AG10803 (cell line): Measurements from ENCODE around the gene UBD.

Experiments
- DNase-seq: peaks from one replicate; pipeline ENCODE4 v3.0.0; 2010; ENCODE audit warnings: low read depth
- H3K4me3 ChIP-seq: 2 replicates; pipeline ENCODE4 v1.5.1; 2011; ENCODE audit warnings: mild to moderate bottlenecking, low read length, control low read depth
- TF ChIP-seq, protein P1 (sequence below): conservative IDR thresholded peaks from 2 replicates; pipeline ENCODE4 v1.5.1; 2011; ENCODE audit warnings: mild to moderate bottlenecking, low read length, control low read depth, inconsistent platforms

Gene UBD

GRCh38 chr6:29552512-29553051, 7.0 kb downstream of the UBD start:
- TF ChIP-seq, protein P1, sequence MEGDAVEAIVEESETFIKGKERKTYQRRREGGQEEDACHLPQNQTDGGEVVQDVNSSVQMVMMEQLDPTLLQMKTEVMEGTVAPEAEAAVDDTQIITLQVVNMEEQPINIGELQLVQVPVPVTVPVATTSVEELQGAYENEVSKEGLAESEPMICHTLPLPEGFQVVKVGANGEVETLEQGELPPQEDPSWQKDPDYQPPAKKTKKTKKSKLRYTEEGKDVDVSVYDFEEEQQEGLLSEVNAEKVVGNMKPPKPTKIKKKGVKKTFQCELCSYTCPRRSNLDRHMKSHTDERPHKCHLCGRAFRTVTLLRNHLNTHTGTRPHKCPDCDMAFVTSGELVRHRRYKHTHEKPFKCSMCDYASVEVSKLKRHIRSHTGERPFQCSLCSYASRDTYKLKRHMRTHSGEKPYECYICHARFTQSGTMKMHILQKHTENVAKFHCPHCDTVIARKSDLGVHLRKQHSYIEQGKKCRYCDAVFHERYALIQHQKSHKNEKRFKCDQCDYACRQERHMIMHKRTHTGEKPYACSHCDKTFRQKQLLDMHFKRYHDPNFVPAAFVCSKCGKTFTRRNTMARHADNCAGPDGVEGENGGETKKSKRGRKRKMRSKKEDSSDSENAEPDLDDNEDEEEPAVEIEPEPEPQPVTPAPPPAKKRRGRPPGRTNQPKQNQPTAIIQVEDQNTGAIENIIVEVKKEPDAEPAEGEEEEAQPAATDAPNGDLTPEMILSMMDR, result no peak
- DNase-seq, result peak; percentile 66
- no peak overlapping the region for H3K4me3 ChIP-seq

- no peak overlapping the region for H3K4me3 ChIP-seq
- DNase-seq, result no peak
- TF ChIP-seq, protein P1, result no peak
Observed at GRCh38 chr6:29547573-29547972, 12.0 kb downstream of the UBD start.

- DNase-seq, result no peak
- no peak overlapping the region for H3K4me3 ChIP-seq
- TF ChIP-seq, protein P1, result no peak
Observed at GRCh38 chr6:29537714-29538403, 21.7 kb downstream of the UBD start.

DNA sequence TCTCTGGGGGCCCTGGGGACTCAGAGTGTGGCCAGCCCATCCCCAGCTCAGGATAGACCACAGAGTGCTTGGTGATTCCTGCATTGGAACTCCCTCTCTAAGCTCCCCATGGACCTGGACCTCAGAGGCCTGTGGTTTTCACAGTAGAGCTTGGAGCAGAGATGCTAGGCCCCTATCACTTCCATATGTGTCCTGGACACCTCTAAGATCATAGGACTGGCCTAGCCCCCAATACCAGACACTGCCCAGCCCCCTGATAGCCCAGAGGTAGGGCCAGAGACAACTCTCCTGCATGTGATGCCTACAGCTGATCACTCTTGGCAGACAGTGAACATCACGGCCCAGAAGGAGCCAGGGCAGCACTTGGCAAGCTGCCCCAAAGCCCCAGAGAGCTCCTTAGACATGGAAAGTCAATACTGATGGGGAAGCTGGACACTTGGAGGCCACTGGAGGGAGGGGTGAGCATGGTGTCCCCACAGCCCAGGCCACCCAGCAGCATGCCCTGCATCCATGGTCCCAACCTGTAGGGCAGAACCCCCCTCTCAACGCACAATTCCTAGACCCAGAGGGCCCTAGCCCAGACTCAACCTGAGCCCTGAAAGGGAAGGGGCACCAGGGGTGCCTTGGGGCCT, 27.1 kb downstream of the UBD start:
- TF ChIP-seq, protein P1, result no peak
- no peak overlapping the region for H3K4me3 ChIP-seq
- DNase-seq, result no peak

GRCh38 chr6:29531668-29532067, 27.9 kb downstream of the UBD start:
- TF ChIP-seq, protein P1, result no peak
- DNase-seq, result no peak
- H3K4me3 ChIP-seq, result no peak overlapping the region

- H3K4me3 ChIP-seq, result no peak overlapping the region
- no peak for DNase-seq
- TF ChIP-seq, protein P1, result no peak
Observed at GRCh38 chr6:29530671-29531310, 28.7 kb downstream of the UBD start.
